K562 (cell line): ENCODE data around the gene ARSD. TPM values are rescaled to one million over a fixed set of nuclear protein-coding genes. Genes with fewer than 3 reads are reported as not detected.

Experiments used
- BCOR ChIP-seq: fragments of 450-650 bp; IDR thresholded peaks from 2 replicates; pipeline ENCODE4 v1.6.1; 2016
- BRD9 ChIP-seq: fragments of 450-650 bp; IDR thresholded peaks from 2 replicates; pipeline ENCODE4 v1.6.1; 2018; ENCODE audit warnings: low read depth; ENCODE audit not compliant: partially characterized antibody
- CEBPG ChIP-seq, 3 experiments: fragments of 200-800 bp in 1 of 3; sonication (Bioruptor generic) in 1 of 3; sonication (generic) in 1 of 3; formaldehyde crosslinking in 1 of 3; IDR thresholded peaks in 2 of 3; conservative IDR thresholded peaks in 1 of 3; 2 replicates each; pipeline versions ENCODE4 v1.6.1 to v1.8.0; 2016 to 2022; ENCODE audit warnings: missing compliant biosample characterization in 2 of 3, missing genetic modification characterization in 2 of 3, mild to moderate bottlenecking in 1 of 3, missing genetic modification reagents in 1 of 3
- CHD1 ChIP-seq: fragments of 200-600 bp; sonication (generic); IDR thresholded peaks from one replicate; pipeline ENCODE4 v1.6.1; 2012; ENCODE audit warnings: mild to moderate bottlenecking, moderate library complexity, low read length, inconsistent platforms
- CREM ChIP-seq: IDR thresholded peaks from 2 replicates; pipeline ENCODE4 v1.6.1; 2014; ENCODE audit warnings: antibody characterized with exemption, low read depth
- ELF2 ChIP-seq: fragments of 250-450 bp; sonication (Bioruptor Pico); IDR thresholded peaks from 2 replicates; pipeline ENCODE4 v1.5.0; 2021; ENCODE audit warnings: mild to moderate bottlenecking
- FOXA3 ChIP-seq, 2 experiments: fragments of 450-650 bp in 1 of 2; sonication (generic) in 1 of 2; formaldehyde crosslinking; IDR thresholded peaks in 1 of 2; conservative IDR thresholded peaks in 1 of 2; 2 replicates each; pipeline versions ENCODE4 v1.4.0 to v1.8.0; 2020 to 2022; ENCODE audit warnings: mild to moderate bottlenecking in 2 of 2, missing genetic modification reagents in 1 of 2
- HNRNPL ChIP-seq: fragments of 200-400 bp; formaldehyde crosslinking; IDR thresholded peaks from 2 replicates; pipeline ENCODE4 v1.6.1; 2017; ENCODE audit warnings: low read depth, mild to moderate bottlenecking, low read length
- KLF1 ChIP-seq: fragments of 450-650 bp; IDR thresholded peaks from 2 replicates; pipeline ENCODE4 v1.6.1; 2016; ENCODE audit warnings: missing genetic modification characterization, missing compliant biosample characterization
- MXI1 ChIP-seq: IDR thresholded peaks from 2 replicates; pipeline ENCODE4 v1.6.1; 2011; ENCODE audit warnings: low read depth, mild to moderate bottlenecking, improper control_type of control experiment, low read length
- NFXL1 ChIP-seq: fragments of 450-650 bp; formaldehyde crosslinking; IDR thresholded peaks from 2 replicates; pipeline ENCODE4 v1.4.0; 2021; ENCODE audit warnings: mild to moderate bottlenecking
- PCBP1 ChIP-seq: fragments of 200-400 bp; formaldehyde crosslinking; IDR thresholded peaks from 2 replicates; pipeline ENCODE4 v1.6.1; 2018; ENCODE audit warnings: mild to moderate bottlenecking, low read depth, low read length; ENCODE audit not compliant: poor library complexity, severe bottlenecking
- PYGO2 ChIP-seq: fragments of 450-650 bp; IDR thresholded peaks from 2 replicates; pipeline ENCODE4 v1.6.1; 2016; ENCODE audit warnings: mild to moderate bottlenecking, missing genetic modification characterization, moderate library complexity, missing compliant biosample characterization
- YBX1 ChIP-seq: fragments of 450-650 bp; IDR thresholded peaks from 2 replicates; pipeline ENCODE4 v1.7.1; 2016; ENCODE audit warnings: mild to moderate bottlenecking
- ZNF785 ChIP-seq: fragments of 250-450 bp; sonication (Bioruptor Pico); IDR thresholded peaks from 2 replicates; pipeline ENCODE4 v1.4.0; 2020; ENCODE audit warnings: mild to moderate bottlenecking
- polyA plus RNA-seq, 8 experiments: library from polyadenylated mRNA; depleted of rRNA in 4 of 8; stranded (reverse) in 5 of 8; unstranded in 3 of 8; fragments of >200 nt; fragmentation: Nextera tagmentation in 2 of 8; fragmentation: Illumina TruSeq in 1 of 8; extraction: Ambion mirVana in 2 of 8; extraction: Trizol in 1 of 8; gene quantifications; 2 replicates each; pipeline versions ENCODE4 v1.2.1 to v1.2.3, GENCODE V29; 2011 to 2014; ENCODE audit warnings: inconsistent platforms in 1 of 8, missing spikeins in 1 of 8
- total RNA-seq, 7 experiments: library from RNA; depleted of rRNA in 6 of 7; stranded (reverse); fragments of >200 nt in 6 of 7; fragmentation: Illumina TruSeq in 2 of 7; extraction: Trizol in 2 of 7; gene quantifications; 2 replicates each; pipeline versions ENCODE4 v1.2.1 to v1.2.3, GENCODE V29; 2011 to 2021; ENCODE audit warnings: low replicate concordance in 1 of 7
- TF ChIP-seq, protein P1 (sequence below): fragments of 250-450 bp; sonication (Bioruptor Pico); IDR thresholded peaks from 2 replicates; pipeline ENCODE4 v1.5.0; 2020; ENCODE audit warnings: mild to moderate bottlenecking
- TF ChIP-seq, protein P2 (sequence below): sonication (generic); formaldehyde crosslinking; IDR thresholded peaks from 2 replicates; pipeline ENCODE4 v1.8.0; 2022; ENCODE audit warnings: mild to moderate bottlenecking, missing genetic modification reagents
- TF ChIP-seq, protein P3 (sequence below): fragments of 150-350 bp; conservative IDR thresholded peaks from 2 replicates; pipeline ENCODE4 v1.6.1; 2014; ENCODE audit warnings: low read length
- TF ChIP-seq, protein P4 (sequence below): fragments of 200-800 bp; sonication (Bioruptor generic); IDR thresholded peaks from 2 replicates; pipeline ENCODE4 v1.6.1; 2017; ENCODE audit warnings: missing genetic modification characterization, missing compliant biosample characterization

Gene ARSD
- total and polyA plus RNA-seq, 9 of the 15 experiments (the other 6 are each of a cell fraction or from before 2014, with no cell fraction given) = 0.05 to 0.23 (median 0.09) TPM; not detected in 1

DNA sequence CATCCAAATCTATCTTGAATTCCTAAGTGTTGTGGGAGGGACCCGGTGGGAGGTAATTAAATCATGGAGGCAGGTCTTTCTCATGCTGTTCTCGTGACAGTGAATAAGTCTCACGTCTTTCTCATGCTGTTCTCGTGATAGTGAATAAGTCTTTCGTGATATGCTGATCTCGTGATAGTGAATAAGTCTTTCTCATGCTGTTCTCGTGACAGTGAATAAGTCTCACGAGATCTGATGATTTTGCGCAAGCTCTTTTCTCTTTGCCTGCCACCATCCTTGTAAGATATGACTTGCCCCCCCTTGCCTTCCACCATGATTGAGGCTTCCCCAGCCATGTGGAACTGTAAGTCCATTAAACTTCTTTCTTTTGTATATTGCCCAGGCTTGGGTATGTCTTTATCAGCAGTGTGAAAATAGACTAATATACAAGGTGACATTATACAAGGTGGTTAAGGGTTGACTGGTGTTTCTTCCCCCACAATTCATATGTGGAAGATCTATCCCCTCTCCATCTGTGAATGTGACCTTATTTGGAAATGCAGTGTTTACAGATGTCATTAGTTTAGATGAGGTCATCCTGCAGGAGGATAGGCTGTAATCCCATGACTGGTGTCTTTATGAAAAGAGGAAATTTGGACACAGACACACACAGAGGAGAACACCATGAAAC, 27.6 kb downstream of the ARSD start (continued):
- TF ChIP-seq FOXA3 (CRISPR knock-in tag; conservative IDR thresholded peaks at IDR 0.05 in 1 of 2, IDR thresholded peaks at IDR 0.05 in 1 of 2) = peak in 1 of 2 experiments; percentile 41; a peak in 1 of 4 replicates
- no peak for TF ChIP-seq PYGO2 (tag)
- TF ChIP-seq, protein P1, sequence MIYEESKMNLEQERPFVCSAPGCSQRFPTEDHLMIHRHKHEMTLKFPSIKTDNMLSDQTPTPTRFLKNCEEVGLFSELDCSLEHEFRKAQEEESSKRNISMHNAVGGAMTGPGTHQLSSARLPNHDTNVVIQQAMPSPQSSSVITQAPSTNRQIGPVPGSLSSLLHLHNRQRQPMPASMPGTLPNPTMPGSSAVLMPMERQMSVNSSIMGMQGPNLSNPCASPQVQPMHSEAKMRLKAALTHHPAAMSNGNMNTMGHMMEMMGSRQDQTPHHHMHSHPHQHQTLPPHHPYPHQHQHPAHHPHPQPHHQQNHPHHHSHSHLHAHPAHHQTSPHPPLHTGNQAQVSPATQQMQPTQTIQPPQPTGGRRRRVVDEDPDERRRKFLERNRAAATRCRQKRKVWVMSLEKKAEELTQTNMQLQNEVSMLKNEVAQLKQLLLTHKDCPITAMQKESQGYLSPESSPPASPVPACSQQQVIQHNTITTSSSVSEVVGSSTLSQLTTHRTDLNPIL (CRISPR knock-in tag) = no peak
- no peak for TF ChIP-seq ELF2
- TF ChIP-seq HNRNPL = no peak
- TF ChIP-seq YBX1 = no peak
- TF ChIP-seq BRD9 = no peak
- TF ChIP-seq ZNF785 (CRISPR knock-in tag) = no peak
- TF ChIP-seq, protein P2, sequence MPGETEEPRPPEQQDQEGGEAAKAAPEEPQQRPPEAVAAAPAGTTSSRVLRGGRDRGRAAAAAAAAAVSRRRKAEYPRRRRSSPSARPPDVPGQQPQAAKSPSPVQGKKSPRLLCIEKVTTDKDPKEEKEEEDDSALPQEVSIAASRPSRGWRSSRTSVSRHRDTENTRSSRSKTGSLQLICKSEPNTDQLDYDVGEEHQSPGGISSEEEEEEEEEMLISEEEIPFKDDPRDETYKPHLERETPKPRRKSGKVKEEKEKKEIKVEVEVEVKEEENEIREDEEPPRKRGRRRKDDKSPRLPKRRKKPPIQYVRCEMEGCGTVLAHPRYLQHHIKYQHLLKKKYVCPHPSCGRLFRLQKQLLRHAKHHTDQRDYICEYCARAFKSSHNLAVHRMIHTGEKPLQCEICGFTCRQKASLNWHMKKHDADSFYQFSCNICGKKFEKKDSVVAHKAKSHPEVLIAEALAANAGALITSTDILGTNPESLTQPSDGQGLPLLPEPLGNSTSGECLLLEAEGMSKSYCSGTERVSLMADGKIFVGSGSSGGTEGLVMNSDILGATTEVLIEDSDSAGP (CRISPR knock-in tag) = no peak
- TF ChIP-seq NFXL1 (CRISPR knock-in tag) = no peak
- TF ChIP-seq MXI1 = no peak
- TF ChIP-seq CHD1 = no peak
- TF ChIP-seq PCBP1 = no peak
- TF ChIP-seq, protein P3, sequence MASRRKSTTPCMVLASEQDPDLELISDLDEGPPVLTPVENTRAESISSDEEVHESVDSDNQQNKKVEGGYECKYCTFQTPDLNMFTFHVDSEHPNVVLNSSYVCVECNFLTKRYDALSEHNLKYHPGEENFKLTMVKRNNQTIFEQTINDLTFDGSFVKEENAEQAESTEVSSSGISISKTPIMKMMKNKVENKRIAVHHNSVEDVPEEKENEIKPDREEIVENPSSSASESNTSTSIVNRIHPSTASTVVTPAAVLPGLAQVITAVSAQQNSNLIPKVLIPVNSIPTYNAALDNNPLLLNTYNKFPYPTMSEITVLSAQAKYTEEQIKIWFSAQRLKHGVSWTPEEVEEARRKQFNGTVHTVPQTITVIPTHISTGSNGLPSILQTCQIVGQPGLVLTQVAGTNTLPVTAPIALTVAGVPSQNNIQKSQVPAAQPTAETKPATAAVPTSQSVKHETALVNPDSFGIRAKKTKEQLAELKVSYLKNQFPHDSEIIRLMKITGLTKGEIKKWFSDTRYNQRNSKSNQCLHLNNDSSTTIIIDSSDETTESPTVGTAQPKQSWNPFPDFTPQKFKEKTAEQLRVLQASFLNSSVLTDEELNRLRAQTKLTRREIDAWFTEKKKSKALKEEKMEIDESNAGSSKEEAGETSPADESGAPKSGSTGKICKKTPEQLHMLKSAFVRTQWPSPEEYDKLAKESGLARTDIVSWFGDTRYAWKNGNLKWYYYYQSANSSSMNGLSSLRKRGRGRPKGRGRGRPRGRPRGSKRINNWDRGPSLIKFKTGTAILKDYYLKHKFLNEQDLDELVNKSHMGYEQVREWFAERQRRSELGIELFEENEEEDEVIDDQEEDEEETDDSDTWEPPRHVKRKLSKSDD = no peak
- TF ChIP-seq, protein P4, sequence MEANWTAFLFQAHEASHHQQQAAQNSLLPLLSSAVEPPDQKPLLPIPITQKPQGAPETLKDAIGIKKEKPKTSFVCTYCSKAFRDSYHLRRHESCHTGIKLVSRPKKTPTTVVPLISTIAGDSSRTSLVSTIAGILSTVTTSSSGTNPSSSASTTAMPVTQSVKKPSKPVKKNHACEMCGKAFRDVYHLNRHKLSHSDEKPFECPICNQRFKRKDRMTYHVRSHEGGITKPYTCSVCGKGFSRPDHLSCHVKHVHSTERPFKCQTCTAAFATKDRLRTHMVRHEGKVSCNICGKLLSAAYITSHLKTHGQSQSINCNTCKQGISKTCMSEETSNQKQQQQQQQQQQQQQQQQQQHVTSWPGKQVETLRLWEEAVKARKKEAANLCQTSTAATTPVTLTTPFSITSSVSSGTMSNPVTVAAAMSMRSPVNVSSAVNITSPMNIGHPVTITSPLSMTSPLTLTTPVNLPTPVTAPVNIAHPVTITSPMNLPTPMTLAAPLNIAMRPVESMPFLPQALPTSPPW (CRISPR knock-in tag) = peak; percentile 75
- no peak for TF ChIP-seq CEBPG (CRISPR knock-in tag; IDR thresholded peaks at IDR 0.05)
- 0 out of 4 replicates have a peak, but pooled peaks of 1 of the 2 experiments have one; percentile 8 for TF ChIP-seq CEBPG (tag; conservative IDR thresholded peaks at IDR 0.05 in 1 of 2, IDR thresholded peaks at IDR 0.05 in 1 of 2)
- TF ChIP-seq CREM = peak; percentile 40; the same call in 1 of the 2 replicates
- no peak for TF ChIP-seq BCOR
- TF ChIP-seq KLF1 (tag) = no peak
